NOMO-1 treated with DMSO at 0.1 percent for 48 hours (cell line): ENCODE measurements around the gene RIC1.

Experiments
- DNase-seq: peaks from one replicate; lab custom pipeline; 2025; ENCODE audit not compliant: unreplicated experiment; lab: John Stamatoyannopoulos, UW

Gene RIC1

GRCh38 chr9:5819174-5819573 lies 190.3 kb downstream of the RIC1 start:
- DNase-seq, result no peak

DNA sequence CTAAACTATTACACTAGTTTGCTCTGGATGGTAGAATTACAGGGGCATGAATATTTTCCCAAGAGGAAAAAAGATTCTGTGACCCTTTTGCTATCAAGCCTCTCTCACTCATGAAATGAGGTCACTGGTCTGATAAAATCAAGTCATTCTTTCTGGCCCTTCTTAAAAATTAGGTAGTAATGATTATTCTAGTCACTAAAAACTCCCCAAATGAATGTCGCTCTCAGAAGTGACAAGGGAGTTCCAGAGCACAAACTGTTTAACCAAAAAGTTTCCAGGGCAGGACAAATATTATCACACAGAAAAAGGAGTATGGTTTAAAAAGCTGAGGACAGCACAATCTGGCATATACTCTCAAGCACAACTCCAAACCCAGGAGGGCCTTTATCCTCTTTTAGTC lies 191.5 kb downstream of the RIC1 start:
- no peak for DNase-seq

- no peak for DNase-seq
These were observed 196.3 kb downstream of the RIC1 start for GRCh38 chr9:5825223-5825622.
